ENCODE data around the gene BAK1.

The BAK1 gene

GRCh38 chr6:33589392-33589730 is 9.3 kb upstream of the BAK1 start:
- no peak overlapping the region for H3K18ac ChIP-seq (ENCODE audit: low read length)
- no peak overlapping the region for H2BK5ac ChIP-seq (ENCODE audit: low read length)
- no CpG with 5 or more reads among the region's 4 CpGs for WGBS (ENCODE audit: extremely low coverage, insufficient coverage, low lambda C conversion rate)
- no peak overlapping the region for H2BK120ac ChIP-seq (ENCODE audit: low read depth, low read length)
- H3K4me1 ChIP-seq (ENCODE audit: control insufficient read depth, low read depth, low read length) = peaks cover 6% of the 10 kb centered on the region
- H3K4me2 ChIP-seq (ENCODE audit: low read length) = no peak overlapping the region
- H3K4me3 ChIP-seq (ENCODE audit: low read length) = no peak overlapping the region
- H4K5ac ChIP-seq (ENCODE audit: low read length) = no peak overlapping the region
- H2AK5ac ChIP-seq (ENCODE audit: low read length) = no peak overlapping the region
- no peak overlapping the region for H3K9ac ChIP-seq (ENCODE audit: low read length)
- no peaks in the 10 kb centered on the region for H3K27me3 ChIP-seq (ENCODE audit: insufficient read depth, low read length, poor library complexity)
- no peak overlapping the region for H2BK15ac ChIP-seq (replicated peaks; ENCODE audit: low read depth)
- H3K79me1 ChIP-seq (ENCODE audit: low read length) = no peaks in the 10 kb centered on the region
- no peaks in the 10 kb centered on the region for H3K79me2 ChIP-seq (ENCODE audit: control insufficient read depth, insufficient read depth, low read length)
- H3K4ac ChIP-seq (ENCODE audit: low read depth, low read length) = no peak overlapping the region
- no peak overlapping the region for H3K56ac ChIP-seq (ENCODE audit: low read length)
- no peak for DNase-seq
- H4K8ac ChIP-seq (ENCODE audit: low read depth, low read length) = no peak overlapping the region
- no peak overlapping the region for H3K27ac ChIP-seq (ENCODE audit: low read depth, low read length)
- no peaks in the 10 kb centered on the region for H3K36me3 ChIP-seq (ENCODE audit: control insufficient read depth, insufficient read depth, low read length)
- H3K23ac ChIP-seq (ENCODE audit: low read length) = no peak overlapping the region

- no CpG with 5 or more reads among the region's 4 CpGs for WGBS (ENCODE audit: extremely low coverage, insufficient coverage, low lambda C conversion rate)
- H3K4ac ChIP-seq (ENCODE audit: low read depth, low read length) = no peak overlapping the region
- no peak overlapping the region for H2BK15ac ChIP-seq (replicated peaks; ENCODE audit: low read depth)
Observed at GRCh38 chr6:33588894-33589293, 8.8 kb upstream of the BAK1 start.

GRCh38 chr6:33587529-33587928 is 7.5 kb upstream of the BAK1 start:
- H3K27ac ChIP-seq (ENCODE audit: low read depth, low read length) = no peak overlapping the region
- H4K5ac ChIP-seq (ENCODE audit: low read length) = no peak overlapping the region
- no peak overlapping the region for H2AK5ac ChIP-seq (ENCODE audit: low read length)
- no peak overlapping the region for H3K9ac ChIP-seq (ENCODE audit: low read length)
- H2BK120ac ChIP-seq (ENCODE audit: low read depth, low read length) = no peak overlapping the region
- no peaks in the 10 kb centered on the region for H3K27me3 ChIP-seq (ENCODE audit: insufficient read depth, low read length, poor library complexity)
- DNase-seq = no peak
- H3K79me2 ChIP-seq (ENCODE audit: control insufficient read depth, insufficient read depth, low read length) = no peaks in the 10 kb centered on the region
- H3K4me1 ChIP-seq (ENCODE audit: control insufficient read depth, low read depth, low read length) = peaks cover 6% of the 10 kb centered on the region
- no peak overlapping the region for H3K4ac ChIP-seq (ENCODE audit: low read depth, low read length)
- no peak overlapping the region for H2BK15ac ChIP-seq (replicated peaks; ENCODE audit: low read depth)
- H3K4me2 ChIP-seq (ENCODE audit: low read length) = no peak overlapping the region
- H3K79me1 ChIP-seq (ENCODE audit: low read length) = no peaks in the 10 kb centered on the region
- no peak overlapping the region for H3K23ac ChIP-seq (ENCODE audit: low read length)
- no peaks in the 10 kb centered on the region for H3K36me3 ChIP-seq (ENCODE audit: control insufficient read depth, insufficient read depth, low read length)
- no peak overlapping the region for H3K4me3 ChIP-seq (ENCODE audit: low read length)
- H3K18ac ChIP-seq (ENCODE audit: low read length) = no peak overlapping the region
- WGBS (ENCODE audit: extremely low coverage, insufficient coverage, low lambda C conversion rate) = no CpG with 5 or more reads among the region's 8 CpGs
- no peak overlapping the region for H4K8ac ChIP-seq (ENCODE audit: low read depth, low read length)
- no peak overlapping the region for H3K56ac ChIP-seq (ENCODE audit: low read length)
- no peak overlapping the region for H2BK5ac ChIP-seq (ENCODE audit: low read length)

More at GRCh38 chr6:33588894-33589293, 8.8 kb upstream of the BAK1 start:
- Histone ChIP-seq H3K36me3 (ENCODE audit: control insufficient read depth, insufficient read depth, low read length) (no peaks in the 10 kb centered on the region), H3K4me3 (ENCODE audit: low read length) (no peak overlapping the region), H3K23ac (ENCODE audit: low read length) (no peak overlapping the region), H2AK5ac (ENCODE audit: low read length) (no peak overlapping the region), H3K18ac (ENCODE audit: low read length) (no peak overlapping the region), H3K4me1 (ENCODE audit: control insufficient read depth, low read depth, low read length) (peaks cover 6% of the 10 kb centered on the region), H4K5ac (ENCODE audit: low read length) (no peak overlapping the region), H3K56ac (ENCODE audit: low read length) (no peak overlapping the region), H3K27me3 (ENCODE audit: insufficient read depth, low read length, poor library complexity) (no peaks in the 10 kb centered on the region), H2BK5ac (ENCODE audit: low read length) (no peak overlapping the region), H3K4me2 (ENCODE audit: low read length) (no peak overlapping the region), H3K27ac (ENCODE audit: low read depth, low read length) (no peak overlapping the region), H3K79me2 (ENCODE audit: control insufficient read depth, insufficient read depth, low read length) (no peaks in the 10 kb centered on the region), H4K8ac (ENCODE audit: low read depth, low read length) (no peak overlapping the region), H3K9ac (ENCODE audit: low read length) (no peak overlapping the region), H2BK120ac (ENCODE audit: low read depth, low read length) (no peak overlapping the region), H3K79me1 (ENCODE audit: low read length) (no peaks in the 10 kb centered on the region)
- DNase-seq = no peak

GRCh38 chr6:33586108-33586640 is 6.1 kb upstream of the BAK1 start:
- WGBS (ENCODE audit: extremely low coverage, insufficient coverage, low lambda C conversion rate) = no CpG with 5 or more reads among the region's 9 CpGs
- H4K8ac ChIP-seq (ENCODE audit: low read depth, low read length) = no peak overlapping the region

GRCh38 chr6:33585403-33586107 is 5.5 kb upstream of the BAK1 start:
- no peak overlapping the region for H2BK120ac ChIP-seq (ENCODE audit: low read depth, low read length)
- no peak overlapping the region for H3K23ac ChIP-seq (ENCODE audit: low read length)
- no peak overlapping the region for H2AK5ac ChIP-seq (ENCODE audit: low read length)
- peaks cover 3% of the 10 kb centered on the region for H3K4me1 ChIP-seq (ENCODE audit: control insufficient read depth, low read depth, low read length)
- H3K36me3 ChIP-seq (ENCODE audit: control insufficient read depth, insufficient read depth, low read length) = no peaks in the 10 kb centered on the region
- no peak overlapping the region for H3K9ac ChIP-seq (ENCODE audit: low read length)
- no peak overlapping the region for H3K27ac ChIP-seq (ENCODE audit: low read depth, low read length)
- no CpG with 5 or more reads among the region's 14 CpGs for WGBS (ENCODE audit: extremely low coverage, insufficient coverage, low lambda C conversion rate)
- no peak overlapping the region for H4K5ac ChIP-seq (ENCODE audit: low read length)
- peak; percentile 94 for DNase-seq
- H2BK5ac ChIP-seq (ENCODE audit: low read length) = no peak overlapping the region
- H3K79me1 ChIP-seq (ENCODE audit: low read length) = no peaks in the 10 kb centered on the region
- H3K4me2 ChIP-seq (ENCODE audit: low read length) = no peak overlapping the region
- H4K8ac ChIP-seq (ENCODE audit: low read depth, low read length) = no peak overlapping the region
- H2BK15ac ChIP-seq (replicated peaks; ENCODE audit: low read depth) = no peak overlapping the region
- H3K18ac ChIP-seq (ENCODE audit: low read length) = no peak overlapping the region
- no peak overlapping the region for H3K4me3 ChIP-seq (ENCODE audit: low read length)
- no peaks in the 10 kb centered on the region for H3K27me3 ChIP-seq (ENCODE audit: insufficient read depth, low read length, poor library complexity)
- H3K56ac ChIP-seq (ENCODE audit: low read length) = no peak overlapping the region
- H3K79me2 ChIP-seq (ENCODE audit: control insufficient read depth, insufficient read depth, low read length) = no peaks in the 10 kb centered on the region
- no peak overlapping the region for H3K4ac ChIP-seq (ENCODE audit: low read depth, low read length)

More at GRCh38 chr6:33586108-33586640, 6.1 kb upstream of the BAK1 start:
- H2AK5ac ChIP-seq (ENCODE audit: low read length) = peak overlapping the region; percentile 69
- H3K23ac ChIP-seq (ENCODE audit: low read length) = no peak overlapping the region
- no peaks in the 10 kb centered on the region for H3K36me3 ChIP-seq (ENCODE audit: control insufficient read depth, insufficient read depth, low read length)
- H2BK15ac ChIP-seq (replicated peaks; ENCODE audit: low read depth) = no peak overlapping the region
- no peak overlapping the region for H3K56ac ChIP-seq (ENCODE audit: low read length)
- H2BK5ac ChIP-seq (ENCODE audit: low read length) = no peak overlapping the region
- no peak overlapping the region for H3K4me2 ChIP-seq (ENCODE audit: low read length)
- H4K5ac ChIP-seq (ENCODE audit: low read length) = no peak overlapping the region
- no peak overlapping the region for H3K9ac ChIP-seq (ENCODE audit: low read length)
- H3K18ac ChIP-seq (ENCODE audit: low read length) = no peak overlapping the region
- H2BK120ac ChIP-seq (ENCODE audit: low read depth, low read length) = no peak overlapping the region
- no peaks in the 10 kb centered on the region for H3K79me2 ChIP-seq (ENCODE audit: control insufficient read depth, insufficient read depth, low read length)
- H3K79me1 ChIP-seq (ENCODE audit: low read length) = no peaks in the 10 kb centered on the region
- peaks cover 6% of the 10 kb centered on the region for H3K4me1 ChIP-seq (ENCODE audit: control insufficient read depth, low read depth, low read length)
- H3K27me3 ChIP-seq (ENCODE audit: insufficient read depth, low read length, poor library complexity) = no peaks in the 10 kb centered on the region
- H3K4me3 ChIP-seq (ENCODE audit: low read length) = no peak overlapping the region
- no peak overlapping the region for H3K4ac ChIP-seq (ENCODE audit: low read depth, low read length)
- no peak for DNase-seq
- no peak overlapping the region for H3K27ac ChIP-seq (ENCODE audit: low read depth, low read length)
